ENCODE results near the gene TMBIM4. TPM values are rescaled to one million over a fixed set of nuclear protein-coding genes. Genes with fewer than 3 reads are reported as not detected.
"Not testable (repeated sequence)": the region's sequence is repeated elsewhere in the genome, so short reads cannot be mapped to it uniquely, and the experiment has no call there.

The TMBIM4 gene
- total RNA-seq, 6 experiments from 2014 or later = 72.3 to 88.9 (median 77.7) TPM

DNA sequence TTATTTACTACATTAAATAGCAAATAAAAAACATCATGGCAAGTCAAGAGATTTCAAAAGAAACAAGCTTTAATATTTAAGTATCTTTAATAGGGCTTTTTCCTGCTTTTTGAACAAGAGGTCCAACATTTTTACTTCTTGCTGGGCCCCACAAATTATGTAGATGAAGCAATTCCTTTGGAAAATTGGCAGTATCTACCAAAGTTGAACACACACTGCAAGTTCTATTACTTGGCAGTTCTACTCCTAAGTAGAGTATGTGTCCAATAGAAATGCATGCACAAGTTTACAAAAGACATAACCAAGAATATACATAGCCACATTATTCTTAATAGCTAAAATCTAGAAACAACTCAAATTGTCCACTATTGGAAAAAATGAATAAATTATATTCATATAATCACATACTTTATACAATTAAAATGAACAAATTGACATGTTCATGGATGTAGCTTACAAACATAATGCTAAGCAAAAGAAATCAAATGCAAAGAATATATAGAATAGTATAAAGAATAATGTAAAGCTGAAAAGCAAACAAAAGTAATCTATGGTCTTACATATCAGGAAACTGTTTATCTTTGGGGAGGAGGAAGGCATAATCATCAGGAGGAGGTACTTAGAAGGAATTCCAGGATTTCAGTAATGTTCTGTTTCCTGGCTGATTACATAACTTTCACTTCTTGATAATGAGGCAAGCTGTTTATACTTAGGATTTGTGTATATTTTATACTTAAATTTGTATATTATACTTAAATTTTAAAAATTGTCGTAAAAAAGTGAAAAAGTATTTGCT, 6.5 kb upstream of the TMBIM4 start:
- 18% methylated on average over 1 of the region's 1 CpG for WGBS (ENCODE audit: insufficient coverage, low coverage, low lambda C conversion rate, missing lambda C conversion rate)
- DNase-seq (no peak), ATAC-seq (peak in 3 of 4 donors; percentile 18 to 54 (median 47))
- no peaks in the 10 kb centered on the region for H3K9me3 ChIP-seq
- H3K4me3 ChIP-seq = no peak overlapping the region
- H3K36me3 ChIP-seq = no peaks in the 10 kb centered on the region
- intact Hi-C loops (cut with DNase I) = no loop called here
- TF ChIP-seq, protein P1, sequence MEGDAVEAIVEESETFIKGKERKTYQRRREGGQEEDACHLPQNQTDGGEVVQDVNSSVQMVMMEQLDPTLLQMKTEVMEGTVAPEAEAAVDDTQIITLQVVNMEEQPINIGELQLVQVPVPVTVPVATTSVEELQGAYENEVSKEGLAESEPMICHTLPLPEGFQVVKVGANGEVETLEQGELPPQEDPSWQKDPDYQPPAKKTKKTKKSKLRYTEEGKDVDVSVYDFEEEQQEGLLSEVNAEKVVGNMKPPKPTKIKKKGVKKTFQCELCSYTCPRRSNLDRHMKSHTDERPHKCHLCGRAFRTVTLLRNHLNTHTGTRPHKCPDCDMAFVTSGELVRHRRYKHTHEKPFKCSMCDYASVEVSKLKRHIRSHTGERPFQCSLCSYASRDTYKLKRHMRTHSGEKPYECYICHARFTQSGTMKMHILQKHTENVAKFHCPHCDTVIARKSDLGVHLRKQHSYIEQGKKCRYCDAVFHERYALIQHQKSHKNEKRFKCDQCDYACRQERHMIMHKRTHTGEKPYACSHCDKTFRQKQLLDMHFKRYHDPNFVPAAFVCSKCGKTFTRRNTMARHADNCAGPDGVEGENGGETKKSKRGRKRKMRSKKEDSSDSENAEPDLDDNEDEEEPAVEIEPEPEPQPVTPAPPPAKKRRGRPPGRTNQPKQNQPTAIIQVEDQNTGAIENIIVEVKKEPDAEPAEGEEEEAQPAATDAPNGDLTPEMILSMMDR (IDR thresholded peaks at IDR 0.05) = no peak
- TF ChIP-seq POLR2A (IDR thresholded peaks at IDR 0.05) = no peak
- peaks cover 0 to 4% (median 0%) of the 10 kb centered on the region in 4 donors for H3K4me1 ChIP-seq
- no peaks in the 10 kb centered on the region for H3K27me3 ChIP-seq
- no peak overlapping the region for H3K27ac ChIP-seq

DNA sequence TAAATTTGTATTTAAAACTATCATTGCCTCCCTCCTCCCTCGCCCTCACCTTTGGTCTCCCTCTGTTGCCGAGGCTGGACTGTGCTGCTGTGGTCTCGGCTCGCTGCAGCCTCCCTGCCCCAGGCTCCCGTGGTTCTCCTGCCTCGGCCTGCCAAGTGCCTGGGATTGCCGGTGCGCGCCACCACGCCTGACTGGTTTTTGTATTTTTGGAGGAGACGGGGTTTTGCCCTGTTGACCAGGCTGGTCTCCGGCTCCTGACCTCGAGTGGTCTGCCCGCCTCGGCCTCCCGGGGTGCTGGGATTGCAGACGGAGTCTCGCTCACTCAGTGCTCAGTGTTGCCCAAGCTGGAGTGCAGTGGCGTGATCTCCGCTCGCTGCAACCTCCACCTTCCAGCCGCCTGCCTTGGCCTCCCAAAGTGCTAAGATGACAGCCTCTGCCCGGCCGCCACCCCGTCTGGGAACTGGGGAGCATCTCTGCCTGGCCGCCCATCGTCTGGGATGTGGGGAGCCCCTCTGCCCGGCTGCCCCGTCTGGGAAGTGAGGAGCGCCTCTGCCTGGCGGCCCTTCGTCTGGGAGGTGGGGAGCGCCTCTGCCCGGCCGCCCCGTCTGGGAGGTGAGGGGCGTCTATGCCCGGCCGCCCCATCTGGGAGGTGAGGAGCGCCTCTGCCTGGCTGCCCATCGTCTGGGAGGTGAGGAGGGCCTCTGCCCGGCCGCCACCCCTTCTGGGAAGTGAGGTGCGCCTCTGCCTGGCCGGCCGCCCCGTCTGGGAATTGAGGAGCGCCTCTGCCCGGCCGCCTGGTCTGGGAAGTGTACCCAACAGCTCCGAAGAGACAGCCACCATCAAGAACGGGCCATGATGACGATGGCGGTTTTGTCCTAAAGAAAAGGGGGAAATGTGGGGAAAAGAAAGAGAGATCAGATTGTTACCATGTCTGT, 4.9 kb upstream of the TMBIM4 start:
- intact Hi-C loops (cut with DNase I); H3K4me1 ChIP-seq; H3K4me3 ChIP-seq; H3K27me3 ChIP-seq; ATAC-seq; H3K36me3 ChIP-seq; H3K9me3 ChIP-seq; DNase-seq; H3K27ac ChIP-seq: not testable (repeated sequence)
- WGBS (ENCODE audit: insufficient coverage, low coverage, low lambda C conversion rate, missing lambda C conversion rate) = 80% methylated on average over 9 of the region's 54 CpGs

GRCh38 chr12:66170606-66171005, 810 bp upstream of the TMBIM4 start:
- peaks cover 0 to 8% (median 0%) of the 10 kb centered on the region in 4 donors for H3K4me1 ChIP-seq
- DNase-seq = no peak
- TF ChIP-seq, protein P1 (IDR thresholded peaks at IDR 0.05) = no peak
- TF ChIP-seq POLR2A (IDR thresholded peaks at IDR 0.05) = no peak
- ATAC-seq = no peak
- intact Hi-C loops (cut with DNase I) = no loop called here
- no peaks in the 10 kb centered on the region for H3K9me3 ChIP-seq
- H3K4me3 ChIP-seq = peak overlapping the region in 1 of 3 donors; percentile 80
- no peaks in the 10 kb centered on the region for H3K27me3 ChIP-seq
- 96% methylated on average over 3 of the region's 3 CpGs for WGBS (ENCODE audit: insufficient coverage, low coverage, low lambda C conversion rate, missing lambda C conversion rate)
- H3K27ac ChIP-seq = peak overlapping the region in 2 of 3 donors; percentile 98 to 99
- no peaks in the 10 kb centered on the region for H3K36me3 ChIP-seq

GRCh38 chr12:66168410-66168809, 1.4 kb downstream of the TMBIM4 start:
- Histone ChIP-seq H3K9me3 (no peaks in the 10 kb centered on the region), H3K27ac (peak overlapping the region in 2 of 3 donors; percentile 98 to 99), H3K27me3 (no peaks in the 10 kb centered on the region), H3K4me3 (peak overlapping the region; percentile 80 to 88 (median 81)), H3K4me1 (peaks cover 0 to 8% (median 0%) of the 10 kb centered on the region in 4 donors), H3K36me3 (no peaks in the 10 kb centered on the region)
- intact Hi-C loops (cut with DNase I) = no loop called here
- TF ChIP-seq POLR2A (IDR thresholded peaks at IDR 0.05) = no peak
- TF ChIP-seq, protein P1 (IDR thresholded peaks at IDR 0.05) = no peak
- DNase-seq = no peak
- ATAC-seq = no peak
- WGBS (ENCODE audit: insufficient coverage, low coverage, low lambda C conversion rate, missing lambda C conversion rate) = 84% methylated on average over 8 of the region's 8 CpGs

Data from right lobe of liver (tissue), 6 donors.